HEK293 (cell line): ENCODE results near the gene NEK1.

Experiments used
- CTCF ChIA-PET: fragments of 350-600 bp; formaldehyde crosslinking; extraction: SDS; loops from one replicate; lab custom pipeline; 2021; ENCODE audit warnings: antibody characterized with exemption; lab: Yijun Ruan, JAX
- POLR2A ChIA-PET: fragments of 300-600 bp; formaldehyde crosslinking; extraction: SDS; loops from one replicate; lab custom pipeline; 2020; ENCODE audit warnings: antibody characterized with exemption, inconsistent platforms; lab: Yijun Ruan, JAX
- H3K27ac ChIP-seq: fragments of 200-500 bp; sonication (Bioruptor generic); 2 replicates; pipeline ENCODE4 v1.5.1; 2014; ENCODE audit warnings: low read depth, low read length, control low read depth, inconsistent platforms; ENCODE audit errors: extremely low read depth
- H3K36me3 ChIP-seq, 2 experiments: fragments of 200-500 bp in 1 of 2; sonication (Bioruptor generic) in 1 of 2; 1 replicate in 1 of 2; 2 replicates in 1 of 2; pipeline ENCODE4 v1.5.1; 2014 to 2017; ENCODE audit warnings: inconsistent platforms in 2 of 2, low read length in 2 of 2; ENCODE audit not compliant: control insufficient read depth in 2 of 2, insufficient read depth in 1 of 2
- H3K4me1 ChIP-seq: fragments of 200-500 bp; sonication (Bioruptor generic); 2 replicates; pipeline ENCODE4 v1.5.1; 2014; ENCODE audit warnings: mild to moderate bottlenecking, low read length, inconsistent platforms; ENCODE audit not compliant: control insufficient read depth, insufficient read depth
- H3K4me3 ChIP-seq: 2 replicates; pipeline ENCODE4 v1.5.1; 2011; ENCODE audit warnings: low read depth, mild to moderate bottlenecking, control low read depth, low read length, moderate library complexity
- H3K9me3 ChIP-seq: fragments of 200-500 bp; sonication (Bioruptor generic); 2 replicates; pipeline ENCODE4 v1.5.1; 2014; ENCODE audit warnings: low read depth, low read length, inconsistent platforms; ENCODE audit not compliant: control insufficient read depth, insufficient read depth
- ATF2 ChIP-seq: fragments of 450-650 bp; formaldehyde crosslinking; IDR thresholded peaks from 2 replicates; pipeline ENCODE4 v1.5.1; 2016; ENCODE audit warnings: missing biosample characterization, missing genetic modification characterization, low read depth
- INSM2 ChIP-seq: fragments of 450-650 bp; formaldehyde crosslinking; IDR thresholded peaks from 2 replicates; pipeline ENCODE4 v1.5.1; 2016; ENCODE audit warnings: missing biosample characterization, missing genetic modification characterization
- KLF8 ChIP-seq: fragments of 450-650 bp; formaldehyde crosslinking; IDR thresholded peaks from 2 replicates; pipeline ENCODE4 v1.5.1; 2016; ENCODE audit warnings: missing biosample characterization, missing genetic modification characterization
- OSR2 ChIP-seq: fragments of 450-650 bp; formaldehyde crosslinking; IDR thresholded peaks from 2 replicates; pipeline ENCODE4 v1.5.1; 2016; ENCODE audit warnings: missing biosample characterization, missing genetic modification characterization
- RBAK ChIP-seq: fragments of 450-650 bp; formaldehyde crosslinking; IDR thresholded peaks from 2 replicates; pipeline ENCODE4 v1.5.1; 2016; ENCODE audit warnings: missing biosample characterization, missing genetic modification characterization
- SALL2 ChIP-seq: fragments of 450-650 bp; formaldehyde crosslinking; IDR thresholded peaks from 2 replicates; pipeline ENCODE4 v1.5.0; 2017; ENCODE audit warnings: missing biosample characterization, mild to moderate bottlenecking, missing genetic modification characterization, borderline replicate concordance
- SCRT2 ChIP-seq: fragments of 450-650 bp; formaldehyde crosslinking; IDR thresholded peaks from 2 replicates; pipeline ENCODE4 v1.5.1; 2016; ENCODE audit warnings: missing biosample characterization, missing genetic modification characterization
- SP7 ChIP-seq: fragments of 450-650 bp; formaldehyde crosslinking; IDR thresholded peaks from 2 replicates; pipeline ENCODE4 v1.5.1; 2016; ENCODE audit warnings: missing biosample characterization, missing genetic modification characterization
- ZBTB10 ChIP-seq: fragments of 450-650 bp; formaldehyde crosslinking; IDR thresholded peaks from 2 replicates; pipeline ENCODE4 v1.5.1; 2016; ENCODE audit warnings: missing biosample characterization, missing genetic modification characterization
- ZBTB8A ChIP-seq: fragments of 450-650 bp; formaldehyde crosslinking; IDR thresholded peaks from 2 replicates; pipeline ENCODE4 v1.5.1; 2016; ENCODE audit warnings: missing biosample characterization, missing genetic modification characterization
- ZFHX2 ChIP-seq: fragments of 450-650 bp; formaldehyde crosslinking; conservative IDR thresholded peaks from 2 replicates; pipeline ENCODE4 v1.5.1; 2016; ENCODE audit warnings: missing biosample characterization, missing genetic modification characterization
- ZFP3 ChIP-seq: fragments of 450-650 bp; formaldehyde crosslinking; IDR thresholded peaks from 2 replicates; pipeline ENCODE4 v1.5.1; 2016; ENCODE audit warnings: low read depth, missing biosample characterization, missing genetic modification characterization
- ZNF10 ChIP-seq: fragments of 450-650 bp; formaldehyde crosslinking; IDR thresholded peaks from 2 replicates; pipeline ENCODE4 v1.5.1; 2017; ENCODE audit warnings: missing biosample characterization, missing genetic modification characterization
- ZNF114 ChIP-seq: fragments of 450-650 bp; formaldehyde crosslinking; IDR thresholded peaks from 2 replicates; pipeline ENCODE4 v1.5.0; 2017; ENCODE audit warnings: missing biosample characterization, missing genetic modification characterization
- ZNF211 ChIP-seq: fragments of 450-650 bp; formaldehyde crosslinking; IDR thresholded peaks from 2 replicates; pipeline ENCODE4 v1.5.1; 2016; ENCODE audit warnings: low read depth, missing biosample characterization, missing genetic modification characterization
- ZNF274 ChIP-seq, 2 experiments: fragments of 200-500 bp in 1 of 2; fragments of 450-650 bp in 1 of 2; sonication (Bioruptor generic) in 1 of 2; formaldehyde crosslinking in 1 of 2; IDR thresholded peaks; 2 replicates each; pipeline versions ENCODE4 v1.5.1 to v1.6.1; 2014 to 2016; ENCODE audit warnings: borderline replicate concordance in 1 of 2, inconsistent platforms in 1 of 2, low read length in 1 of 2, missing biosample characterization in 1 of 2, missing genetic modification characterization in 1 of 2
- ZNF311 ChIP-seq: fragments of 450-650 bp; formaldehyde crosslinking; IDR thresholded peaks from 2 replicates; pipeline ENCODE4 v1.5.1; 2017; ENCODE audit warnings: missing biosample characterization, missing genetic modification characterization, borderline replicate concordance
- ZNF37A ChIP-seq: fragments of 450-650 bp; IDR thresholded peaks from 2 replicates; pipeline ENCODE4 v1.5.1; 2018; ENCODE audit warnings: missing biosample characterization, missing genetic modification characterization
- ZNF404 ChIP-seq: fragments of 450-650 bp; formaldehyde crosslinking; IDR thresholded peaks from 2 replicates; pipeline ENCODE4 v1.5.1; 2017; ENCODE audit warnings: missing biosample characterization, missing genetic modification characterization
- ZNF433 ChIP-seq: fragments of 450-650 bp; formaldehyde crosslinking; IDR thresholded peaks from 2 replicates; pipeline ENCODE4 v1.5.1; 2016; ENCODE audit warnings: missing biosample characterization, missing genetic modification characterization, low read depth
- ZNF488 ChIP-seq: fragments of 450-650 bp; formaldehyde crosslinking; IDR thresholded peaks from 2 replicates; pipeline ENCODE4 v1.5.1; 2016; ENCODE audit warnings: missing biosample characterization, missing genetic modification characterization
- ZNF571 ChIP-seq: fragments of 450-650 bp; formaldehyde crosslinking; IDR thresholded peaks from 2 replicates; pipeline ENCODE4 v1.5.0; 2017; ENCODE audit warnings: missing biosample characterization, missing genetic modification characterization
- ZNF596 ChIP-seq: fragments of 450-650 bp; IDR thresholded peaks from 2 replicates; pipeline ENCODE4 v1.5.0; 2018; ENCODE audit warnings: missing biosample characterization, mild to moderate bottlenecking, missing genetic modification characterization, moderate library complexity
- ZNF626 ChIP-seq: fragments of 450-650 bp; sonication (Bioruptor Pico); formaldehyde crosslinking; IDR thresholded peaks from 2 replicates; pipeline ENCODE4 v1.5.1; 2018; ENCODE audit warnings: missing biosample characterization, missing genetic modification characterization, inconsistent platforms
- ZNF639 ChIP-seq: fragments of 450-650 bp; formaldehyde crosslinking; IDR thresholded peaks from 2 replicates; pipeline ENCODE4 v1.5.1; 2016; ENCODE audit warnings: missing biosample characterization, missing genetic modification characterization
- ZNF654 ChIP-seq: fragments of 450-650 bp; formaldehyde crosslinking; IDR thresholded peaks from 2 replicates; pipeline ENCODE4 v1.5.1; 2016; ENCODE audit warnings: low read depth, missing biosample characterization, missing genetic modification characterization
- ZNF777 ChIP-seq: fragments of 450-650 bp; formaldehyde crosslinking; IDR thresholded peaks from 2 replicates; pipeline ENCODE4 v1.5.1; 2017; ENCODE audit warnings: missing biosample characterization, missing genetic modification characterization, borderline replicate concordance
- ZNF791 ChIP-seq: fragments of 450-650 bp; formaldehyde crosslinking; IDR thresholded peaks from 2 replicates; pipeline ENCODE4 v1.5.1; 2016; ENCODE audit warnings: missing biosample characterization, missing genetic modification characterization
- ZNF792 ChIP-seq: fragments of 450-650 bp; formaldehyde crosslinking; IDR thresholded peaks from 2 replicates; pipeline ENCODE4 v1.5.1; 2016; ENCODE audit warnings: missing biosample characterization, missing genetic modification characterization

The NEK1 gene

GRCh38 chr4:169376421-169376820 is 236.0 kb downstream of the NEK1 start:
- TF ChIP-seq ZNF777 (tag by site-specific recombination) (no peak), ZNF639 (tag by site-specific recombination) (no peak), ZNF114 (tag by site-specific recombination) (no peak), ATF2 (tag by site-specific recombination) (no peak), ZNF626 (tag by site-specific recombination) (no peak), ZNF10 (tag by site-specific recombination) (no peak), ZNF311 (tag by site-specific recombination) (no peak), ZNF433 (no peak), KLF8 (tag by site-specific recombination) (no peak), ZNF654 (no peak), ZNF596 (tag by site-specific recombination) (no peak), ZFP3 (tag by site-specific recombination) (no peak), ZNF488 (tag by site-specific recombination) (no peak), ZNF274 (IDR thresholded peaks at IDR 0.05; ENCODE audit: low read length) (no peak), ZNF274 (tag by site-specific recombination; IDR thresholded peaks at IDR 0.05; ENCODE audit: borderline replicate concordance) (no peak), SCRT2 (tag by site-specific recombination) (no peak), INSM2 (tag by site-specific recombination) (no peak), ZBTB8A (tag by site-specific recombination) (no peak), ZNF211 (tag by site-specific recombination) (no peak)
- no peak overlapping the region for H3K27ac ChIP-seq
- H3K4me3 ChIP-seq = no peak overlapping the region
- ChIA-PET POLR2A (interaction anchor here (0.7 kb wide), 1 partner anchor 11 kb away, joined by 3 read pairs; no protein-coding TSS in a partner anchor), CTCF (no interaction called here)
- H3K36me3 ChIP-seq = no peaks in the 10 kb centered on the region
- H3K4me1 ChIP-seq = no peaks in the 10 kb centered on the region
- H3K9me3 ChIP-seq = no peaks in the 10 kb centered on the region

- no peak overlapping the region for H3K27ac ChIP-seq
- H3K9me3 ChIP-seq = no peaks in the 10 kb centered on the region
- ChIA-PET POLR2A (no interaction called here), CTCF (no interaction called here)
- H3K36me3 ChIP-seq = no peaks in the 10 kb centered on the region
- no peaks in the 10 kb centered on the region for H3K4me1 ChIP-seq
- no peak overlapping the region for H3K4me3 ChIP-seq
- no peak for TF ChIP-seq ZNF114 (tag by site-specific recombination)
- no peak for TF ChIP-seq ZNF792 (tag by site-specific recombination)
- no peak for TF ChIP-seq SP7
- TF ChIP-seq ZNF791 (tag by site-specific recombination) = no peak
- TF ChIP-seq RBAK (tag by site-specific recombination) = no peak
- TF ChIP-seq ZFHX2 = no peak
- TF ChIP-seq ZNF571 (tag by site-specific recombination) = no peak
- TF ChIP-seq OSR2 = no peak
- no peak for TF ChIP-seq ZNF37A
- no peak for TF ChIP-seq SALL2
- TF ChIP-seq ZBTB10 = no peak
- TF ChIP-seq ZNF404 (tag by site-specific recombination) = no peak
Observed at GRCh38 chr4:169372791-169373190, 239.6 kb downstream of the NEK1 start.
